ENCODE results near the gene PLD3.

- TF ChIP-seq CTCF (IDR thresholded peaks at IDR 0.05 in 8 of 11, conservative IDR thresholded peaks at IDR 0.05 in 3 of 11): no peak
- no peak for TF ChIP-seq POLR2A (IDR thresholded peaks at IDR 0.05)
Measured at GRCh38 chr19:40413291-40413845, 64.9 kb downstream of the PLD3 start, which contains the start of gene PRX.

Measured in spleen (tissue), 7 donors.